ENCODE data around the gene CYP1A2.

Gene CYP1A2

GRCh38 chr15:74790080-74790916 is 41.7 kb downstream of the CYP1A2 start:
- peak in 1 of 2 donors; percentile 55 for DNase-seq

GRCh38 chr15:74791007-74791406 is 42.4 kb downstream of the CYP1A2 start:
- DNase-seq = no peak

- DNase-seq = no peak
Measured at GRCh38 chr15:74791667-74792066, 43.0 kb downstream of the CYP1A2 start.

- DNase-seq = no peak
Measured at GRCh38 chr15:74792227-74793016, 43.8 kb downstream of the CYP1A2 start.

- peak; percentile 77 to 79 for DNase-seq
Measured at GRCh38 chr15:74793135-74794028, 44.7 kb downstream of the CYP1A2 start.

- no peak for DNase-seq
Measured at GRCh38 chr15:74794248-74794969, 45.8 kb downstream of the CYP1A2 start.

- DNase-seq = no peak
Measured at GRCh38 chr15:74794970-74795349, 46.3 kb downstream of the CYP1A2 start.

- peak; percentile 31 to 42 for DNase-seq
Measured at GRCh38 chr15:74795966-74796625, 47.5 kb downstream of the CYP1A2 start.

- no peak for DNase-seq
Measured at GRCh38 chr15:74798388-74799254, 50.0 kb downstream of the CYP1A2 start.

- peak in 1 of 2 donors; percentile 51 for DNase-seq
Measured at GRCh38 chr15:74799255-74799855, 50.7 kb downstream of the CYP1A2 start.

GRCh38 chr15:74799856-74800558 is 51.4 kb downstream of the CYP1A2 start:
- DNase-seq = peak; percentile 91 to 92

GRCh38 chr15:74800559-74801094 is 52.0 kb downstream of the CYP1A2 start:
- DNase-seq = peak in 1 of 2 donors; percentile 42

- DNase-seq = no peak
Measured at GRCh38 chr15:74801311-74801997, 52.8 kb downstream of the CYP1A2 start.

- DNase-seq = no peak
Measured at GRCh38 chr15:74802290-74802689, 53.6 kb downstream of the CYP1A2 start.

- no peak for DNase-seq
Measured at GRCh38 chr15:74802862-74803447, 54.3 kb downstream of the CYP1A2 start.

GRCh38 chr15:74804935-74805334 is 56.3 kb downstream of the CYP1A2 start:
- no peak for DNase-seq
